GM19452 (cell line): ENCODE data around the gene CRIM1.

Experiments
- ATAC-seq: cut with Tn5 transposase; IDR thresholded peaks from one replicate; pipeline ENCODE4 v1.9.1; 2021; ENCODE audit not compliant: unreplicated experiment

Gene CRIM1

GRCh38 chr2:36513661-36514060, 158.1 kb downstream of the CRIM1 start:
- no peak for ATAC-seq

DNA sequence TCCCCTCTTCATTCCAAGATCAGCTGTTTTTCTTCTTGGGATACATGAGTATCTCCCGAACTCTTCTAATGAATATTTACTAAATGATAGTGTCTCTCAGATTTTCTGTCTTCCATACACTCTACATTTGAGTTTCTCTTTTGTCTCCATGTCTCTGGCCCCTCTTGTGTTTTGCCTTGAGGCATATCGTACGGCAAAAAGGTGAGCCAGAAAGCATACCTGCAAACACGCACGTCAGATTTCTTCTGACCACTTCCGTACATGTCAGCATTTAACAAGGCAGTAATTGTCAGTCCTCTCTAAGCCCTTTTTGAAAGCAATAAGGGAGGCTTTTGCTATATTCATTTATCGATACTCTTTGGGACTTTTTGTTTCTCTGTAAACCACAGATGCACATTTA, 160.0 kb downstream of the CRIM1 start:
- no peak for ATAC-seq

DNA sequence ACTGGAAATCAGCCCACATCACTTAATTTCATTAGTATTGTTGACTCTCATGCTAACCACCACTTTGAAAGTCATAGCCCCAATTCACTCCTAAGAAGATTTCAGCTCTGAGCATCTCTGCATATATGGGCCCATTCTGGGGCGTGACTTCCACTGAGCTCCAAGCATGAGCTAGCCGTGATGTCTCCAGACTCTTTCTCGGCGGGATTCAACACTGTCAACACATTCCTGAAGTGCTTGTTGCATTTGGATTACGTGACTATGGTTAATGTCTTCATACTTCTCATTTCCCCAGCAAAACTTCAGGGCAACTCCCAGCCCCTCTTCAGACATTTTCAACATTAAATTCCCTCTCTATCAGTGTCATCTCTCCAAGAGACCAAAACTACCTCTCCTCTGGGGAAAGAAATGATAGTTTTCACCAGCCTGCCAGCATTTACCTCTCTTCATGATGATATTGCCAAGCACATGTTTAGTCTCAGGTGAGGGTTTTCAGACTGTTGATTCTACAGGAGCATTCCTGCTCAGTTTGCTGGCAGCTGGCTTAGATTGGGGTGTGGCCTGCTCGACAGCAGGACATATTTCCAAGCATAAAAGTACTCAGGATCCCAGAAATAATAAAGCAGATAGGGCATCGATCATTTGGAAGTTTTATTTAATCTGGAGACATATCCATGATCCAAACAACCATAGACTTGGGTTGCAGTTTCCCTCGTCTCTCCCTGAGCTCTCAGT, 160.7 kb downstream of the CRIM1 start:
- ATAC-seq, result no peak

GRCh38 chr2:36520431-36520830, 164.9 kb downstream of the CRIM1 start:
- ATAC-seq, result no peak

DNA sequence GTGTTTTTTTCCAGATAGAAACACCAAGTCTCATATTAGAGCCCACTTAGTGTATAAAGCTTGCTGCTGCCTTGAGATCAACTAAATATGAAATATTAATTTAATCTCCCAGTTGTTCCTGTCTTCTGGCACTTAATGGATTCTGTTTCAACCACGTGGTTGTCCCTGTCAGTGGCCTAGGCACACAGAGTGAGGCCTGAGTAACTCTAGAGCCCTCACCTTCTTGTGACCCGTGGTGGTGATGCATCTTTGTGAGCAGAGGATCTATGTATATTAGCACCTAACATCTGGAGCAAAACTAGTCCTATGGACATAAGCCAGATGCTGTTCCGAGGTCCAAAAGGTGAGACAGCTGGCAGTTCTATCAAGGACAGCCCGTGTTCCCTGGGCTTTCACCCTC, 167.6 kb downstream of the CRIM1 start:
- ATAC-seq, result no peak

DNA sequence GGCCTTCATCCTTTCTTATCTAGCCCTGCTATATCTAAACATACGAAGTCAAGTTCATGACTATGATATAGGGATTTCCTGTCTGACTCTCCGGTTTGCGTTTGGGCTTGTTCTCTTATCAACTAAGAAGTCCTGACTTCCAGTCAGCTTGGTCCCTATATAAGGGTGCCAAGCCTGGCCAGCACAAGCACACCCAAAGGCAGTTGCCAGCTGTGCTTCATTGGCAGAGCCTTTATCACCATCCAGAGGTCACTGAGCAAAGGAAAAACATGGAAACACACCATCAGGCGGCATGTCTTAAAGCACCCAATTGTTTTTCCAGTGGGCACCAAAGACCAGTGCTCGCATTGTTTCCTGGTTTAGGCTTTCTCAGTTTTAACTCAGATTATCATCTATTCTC, 169.7 kb downstream of the CRIM1 start:
- no peak for ATAC-seq

DNA sequence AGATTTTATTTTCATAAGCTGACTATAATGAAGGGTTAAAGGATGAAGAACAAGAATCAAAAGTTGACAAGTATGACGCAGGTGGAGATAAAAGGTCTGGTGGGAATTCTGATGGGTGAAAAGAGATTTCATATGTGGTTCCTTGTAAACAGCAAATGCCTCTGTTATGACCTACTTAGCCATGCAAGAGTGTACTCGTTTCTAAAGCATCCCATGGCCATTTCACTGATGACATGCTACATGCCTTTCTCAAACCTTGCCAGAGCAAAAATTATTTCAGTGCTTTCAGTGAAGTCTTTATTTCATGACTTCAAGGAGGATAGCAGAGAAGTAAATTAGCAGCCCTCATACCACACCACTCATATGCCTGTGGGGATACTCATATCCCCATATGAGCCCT, 170.6 kb downstream of the CRIM1 start:
- ATAC-seq, result no peak

GRCh38 chr2:36528274-36528673, 172.7 kb downstream of the CRIM1 start:
- ATAC-seq, result peak; percentile 82

DNA sequence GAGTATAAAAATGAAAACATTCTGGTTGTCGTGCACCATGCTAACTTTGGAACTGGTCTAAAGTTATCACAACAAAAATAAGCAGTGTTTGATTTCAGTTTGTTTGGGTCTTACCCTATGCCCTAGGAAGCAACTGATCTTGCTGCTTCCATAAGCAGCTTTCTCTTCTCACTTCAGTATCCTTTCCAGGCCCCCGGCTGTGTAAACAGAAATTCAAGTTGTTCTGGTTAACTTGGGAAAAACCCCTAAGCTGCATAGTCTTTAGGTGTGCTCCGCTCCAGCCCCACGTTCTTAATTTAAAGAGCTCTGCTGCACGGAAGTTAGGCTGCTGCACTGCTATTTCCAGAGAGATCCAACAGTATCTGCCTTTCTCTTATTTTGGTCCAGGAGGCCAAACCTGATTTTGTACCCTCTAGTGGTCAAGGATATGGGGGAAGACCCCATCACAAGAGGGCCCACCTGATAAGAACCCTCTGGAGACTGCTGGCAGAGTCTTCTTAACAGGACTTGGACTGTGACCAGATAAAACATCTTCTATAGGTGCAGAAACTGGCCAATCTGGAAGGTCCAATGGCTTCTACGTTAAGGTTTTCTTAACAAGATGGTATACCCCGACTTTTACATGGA, 173.3 kb downstream of the CRIM1 start:
- ATAC-seq, result no peak

- ATAC-seq, result peak; percentile 55
Observed at GRCh38 chr2:36530178-36530982, 174.8 kb downstream of the CRIM1 start.

- ATAC-seq, result no peak
Observed at GRCh38 chr2:36530983-36531354, 175.4 kb downstream of the CRIM1 start.

DNA sequence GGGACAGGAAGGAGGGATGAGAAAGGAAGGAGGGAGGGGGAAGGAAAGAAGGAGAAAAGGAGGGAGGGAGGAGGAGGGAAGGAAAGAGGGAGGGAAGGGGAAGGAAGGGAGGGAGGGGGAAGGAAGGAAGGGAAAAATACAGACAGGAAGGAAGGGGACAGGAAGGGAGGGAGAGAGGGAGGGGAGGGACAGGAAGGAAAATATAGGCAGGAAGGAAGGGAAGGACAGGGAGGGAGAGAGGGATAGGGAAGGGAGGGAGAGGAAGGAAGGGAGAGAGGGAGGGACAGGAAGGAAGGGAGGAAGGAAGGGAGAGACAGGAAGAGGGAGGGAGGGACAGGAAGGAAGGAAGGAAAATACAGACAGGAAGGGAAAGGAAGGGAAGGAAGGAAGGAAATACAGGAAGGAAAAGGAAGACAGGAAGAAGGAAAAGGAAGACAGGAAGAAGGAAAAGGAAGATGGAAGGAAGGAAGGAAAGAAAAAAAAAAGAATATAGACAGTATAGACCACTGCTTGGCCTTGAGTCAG, 178.8 kb downstream of the CRIM1 start:
- ATAC-seq, result no peak

- no peak for ATAC-seq
Observed at GRCh38 chr2:36535099-36535498, 179.5 kb downstream of the CRIM1 start.

DNA sequence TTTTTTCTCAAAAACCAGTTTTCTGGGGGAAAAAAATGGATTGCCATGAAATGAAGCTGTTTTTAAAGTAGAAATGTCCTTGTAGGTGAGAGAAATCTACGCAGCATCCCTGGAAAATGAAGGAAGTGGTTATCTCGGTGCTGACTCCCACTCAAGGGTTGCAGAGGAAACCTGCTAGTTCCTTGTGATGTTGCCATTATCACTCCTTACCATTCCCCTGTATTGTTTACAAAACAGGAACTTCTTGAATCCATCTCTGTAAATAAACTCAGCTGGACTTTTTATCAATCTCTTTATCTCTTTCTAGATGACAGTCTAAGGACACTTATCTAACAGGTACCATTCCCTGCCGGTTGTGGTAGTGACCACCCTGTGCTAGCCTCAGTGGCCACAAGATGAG, 181.2 kb downstream of the CRIM1 start:
- ATAC-seq, result no peak

GRCh38 chr2:36538335-36538734, 182.8 kb downstream of the CRIM1 start:
- ATAC-seq, result no peak

GRCh38 chr2:36539631-36540030, 184.1 kb downstream of the CRIM1 start:
- ATAC-seq, result peak; percentile 80

DNA sequence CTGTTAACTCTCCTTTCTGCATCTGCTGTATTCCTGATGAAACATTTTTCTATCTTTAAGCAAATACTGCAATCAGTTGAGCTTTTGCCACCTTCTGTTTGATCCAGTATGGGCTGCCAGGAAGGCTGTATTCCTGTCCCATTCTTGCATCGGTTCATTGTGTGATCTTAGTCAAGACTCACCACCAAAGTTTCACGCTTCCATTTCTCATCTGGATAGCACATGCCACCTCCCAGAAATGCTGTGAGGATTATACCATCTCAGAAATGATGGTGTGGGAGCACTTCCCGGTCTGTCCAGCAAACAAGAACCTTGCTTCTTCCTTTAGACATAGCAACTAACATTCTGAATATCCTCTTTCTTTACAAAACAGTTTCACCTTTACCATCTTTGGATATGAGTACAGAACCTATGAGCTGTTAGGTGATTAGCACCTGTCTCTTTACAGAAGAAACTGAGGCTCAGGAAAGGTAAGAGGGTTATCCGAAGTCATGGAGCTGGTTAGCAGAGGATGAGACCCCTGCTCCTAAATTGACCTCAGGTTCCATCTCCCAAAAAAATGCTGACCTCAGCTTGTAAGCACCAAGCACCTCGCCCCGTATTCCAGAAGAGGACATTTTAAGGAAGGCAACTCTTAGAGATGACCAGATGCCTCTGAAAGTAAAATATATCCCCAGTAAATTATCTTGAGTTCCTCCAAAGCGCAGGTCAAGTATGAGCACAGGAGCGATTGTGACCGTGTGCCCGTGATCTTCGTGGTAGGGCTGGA, 185.6 kb downstream of the CRIM1 start:
- ATAC-seq, result no peak

- no peak for ATAC-seq
Observed at GRCh38 chr2:36541891-36542595, 186.5 kb downstream of the CRIM1 start.

DNA sequence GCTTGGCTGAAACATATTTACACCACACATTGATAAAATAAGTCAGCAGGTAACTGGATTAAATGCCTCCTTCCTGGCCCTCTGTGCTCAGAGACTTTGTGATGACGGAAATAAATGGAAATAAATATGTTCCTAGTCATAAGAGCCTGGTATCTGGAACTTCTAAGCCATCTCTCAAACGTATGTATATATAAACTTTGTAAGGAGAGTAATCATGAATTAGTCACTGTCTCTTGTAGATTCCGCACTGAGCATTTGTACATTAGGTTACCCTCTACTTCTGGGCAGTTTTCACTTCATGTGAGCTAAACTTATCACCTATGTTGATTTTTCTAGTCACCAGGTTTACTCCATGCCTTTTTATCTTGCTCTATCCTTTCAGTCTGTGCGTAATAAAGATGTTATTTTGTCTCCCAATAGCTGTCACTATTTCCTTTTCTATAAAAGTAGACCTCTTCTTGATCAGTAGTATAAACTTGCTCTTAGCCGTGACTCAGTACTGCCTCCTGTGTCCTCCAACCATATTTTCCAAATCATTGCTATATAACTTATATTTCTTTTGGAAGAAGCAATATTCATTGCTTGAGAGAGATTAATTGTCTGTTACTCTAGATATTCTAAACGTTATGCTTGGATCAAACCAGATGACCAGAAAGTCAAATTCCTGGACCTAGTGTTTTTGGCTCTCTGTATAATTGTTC, 189.2 kb downstream of the CRIM1 start:
- no peak for ATAC-seq

- ATAC-seq, result no peak
Observed at GRCh38 chr2:36545871-36546416, 190.4 kb downstream of the CRIM1 start.
